ENCODE measurements around the gene KLHL20.

Gene KLHL20

GRCh38 chr1:173832748-173833147, 118.0 kb downstream of the KLHL20 start:
- DNase-seq = no peak
